HFFc6 (cell line): ENCODE measurements around the gene ARHGAP22. TPM values are rescaled to one million over a fixed set of nuclear protein-coding genes. Genes with fewer than 3 reads are reported as not detected.
A peak's percentile ranks its signal among the peaks of the same experiment; 100 is the strongest.

Experiments
- DNase-seq: peaks from one replicate; pipeline ENCODE4 v3.0.0-alpha.2; 2018
- H3K27ac Mint-ChIP-seq: 2 replicates; pipeline ENCODE4 v1.8.0; 2020; ENCODE audit warnings: mild to moderate bottlenecking, mixed read lengths
- H3K27me3 Mint-ChIP-seq: 2 replicates; pipeline ENCODE4 v1.8.0; 2021; ENCODE audit warnings: mild to moderate bottlenecking, moderate library complexity, mixed read lengths; ENCODE audit not compliant: insufficient read depth
- H3K36me3 Mint-ChIP-seq: 2 replicates; pipeline ENCODE4 v1.8.0; 2021; ENCODE audit warnings: low read depth, mixed read lengths
- H3K4me1 Mint-ChIP-seq: 2 replicates; pipeline ENCODE4 v1.8.0; 2020; ENCODE audit warnings: low read depth, mixed read lengths
- H3K4me3 Mint-ChIP-seq: 2 replicates; pipeline ENCODE4 v1.8.0; 2020; ENCODE audit warnings: mild to moderate bottlenecking, moderate library complexity, mixed read lengths
- H3K9me3 Mint-ChIP-seq: 2 replicates; pipeline ENCODE4 v1.8.0; 2020; ENCODE audit warnings: mild to moderate bottlenecking, mixed read lengths
- CTCF ChIP-seq: fragments of 200-600 bp; sonication (generic); IDR thresholded peaks from 2 replicates; pipeline ENCODE4 v1.5.0; 2021; ENCODE audit warnings: antibody characterized with exemption, mild to moderate bottlenecking
- total RNA-seq, 6 experiments: library from RNA; stranded (reverse); fragmentation: NEBNext Ultra II Directional; extraction: Animal tissue kit (Norgen Biotek cat#: 25700); gene quantifications; 2 replicates in 1 of 6; 3 replicates in 5 of 6; pipeline ENCODE4 v1.2.3, GENCODE V29; 2021

The ARHGAP22 gene
- total RNA-seq, 6 experiments from 2014 or later = 74.3 to 117 (median 95.7) TPM

GRCh38 chr10:48554656-48555055 lies 50.2 kb downstream of the ARHGAP22 start:
- Mint-ChIP-seq H3K27ac (peak overlapping the region; percentile 12; the same call in 1 of the 2 replicates), H3K4me3 (no peak overlapping the region), H3K36me3 (peaks cover 24% of the 10 kb centered on the region), H3K9me3 (no peaks in the 10 kb centered on the region), H3K4me1 (peaks cover 56% of the 10 kb centered on the region), H3K27me3 (no peaks in the 10 kb centered on the region)
- no peak for DNase-seq
- TF ChIP-seq CTCF = no peak

GRCh38 chr10:48554246-48554645 lies 50.6 kb downstream of the ARHGAP22 start:
- Mint-ChIP-seq H3K9me3 (no peaks in the 10 kb centered on the region), H3K4me1 (peaks cover 56% of the 10 kb centered on the region), H3K36me3 (peaks cover 24% of the 10 kb centered on the region), H3K27ac (peak overlapping the region; percentile 40; the same call in 1 of the 2 replicates), H3K4me3 (no peak overlapping the region), H3K27me3 (no peaks in the 10 kb centered on the region)
- DNase-seq = no peak
- no peak for TF ChIP-seq CTCF

GRCh38 chr10:48552946-48553564 lies 51.8 kb downstream of the ARHGAP22 start:
- Mint-ChIP-seq H3K4me3 (no peak overlapping the region), H3K9me3 (no peaks in the 10 kb centered on the region), H3K27me3 (no peaks in the 10 kb centered on the region), H3K36me3 (peaks cover 26% of the 10 kb centered on the region), H3K4me1 (peaks cover 51% of the 10 kb centered on the region), H3K27ac (peak overlapping the region; percentile 36; the same call in 1 of the 2 replicates)
- TF ChIP-seq CTCF = no peak
- DNase-seq = no peak

GRCh38 chr10:48551861-48552591 lies 52.8 kb downstream of the ARHGAP22 start:
- Mint-ChIP-seq H3K4me1 (peaks cover 48% of the 10 kb centered on the region), H3K9me3 (no peaks in the 10 kb centered on the region), H3K4me3 (no peak overlapping the region), H3K27ac (peak overlapping the region; percentile 65), H3K36me3 (peaks cover 33% of the 10 kb centered on the region), H3K27me3 (no peaks in the 10 kb centered on the region)
- DNase-seq = peak; percentile 36
- TF ChIP-seq CTCF = peak; percentile 91

- no peak for TF ChIP-seq CTCF
- Mint-ChIP-seq H3K36me3 (peaks cover 41% of the 10 kb centered on the region), H3K9me3 (no peaks in the 10 kb centered on the region), H3K27me3 (no peaks in the 10 kb centered on the region), H3K4me1 (peaks cover 50% of the 10 kb centered on the region), H3K27ac (no peak overlapping the region; the same call in 1 of the 2 replicates), H3K4me3 (no peak overlapping the region)
- DNase-seq = no peak
Observed at GRCh38 chr10:48550977-48551376, 53.9 kb downstream of the ARHGAP22 start.
